ENCODE measurements around the gene CKAP2L.

The CKAP2L gene

GRCh38 chr2:112798979-112799975, 34.9 kb upstream of the CKAP2L start:
- no peak for DNase-seq (ENCODE audit: extremely low spot score)
- POLR2A ChIA-PET, result no interaction called here
- CTCF ChIA-PET, result no interaction called here
- TF ChIP-seq NFRKB (IDR thresholded peaks at IDR 0.05) (no peak), FOXA1 (IDR thresholded peaks at IDR 0.05) (no peak), FOXK2 (IDR thresholded peaks at IDR 0.05) (no peak), FOXM1 (IDR thresholded peaks at IDR 0.05; ENCODE audit: borderline replicate concordance) (no peak), HDGF (IDR thresholded peaks at IDR 0.05; ENCODE audit: borderline replicate concordance) (no peak), ARNT (IDR thresholded peaks at IDR 0.05) (no peak)

GRCh38 chr2:112796486-112796885, 32.1 kb upstream of the CKAP2L start:
- no peak for DNase-seq (ENCODE audit: extremely low spot score)
- ChIA-PET POLR2A (no interaction called here), CTCF (no interaction called here)
- TF ChIP-seq HDGF (IDR thresholded peaks at IDR 0.05; ENCODE audit: borderline replicate concordance) (no peak), L3MBTL2 (conservative IDR thresholded peaks at IDR 0.05) (no peak), FOXM1 (IDR thresholded peaks at IDR 0.05; ENCODE audit: borderline replicate concordance) (no peak), SUZ12 (IDR thresholded peaks at IDR 0.05) (no peak), ZNF384 (IDR thresholded peaks at IDR 0.05) (no peak), ARNT (IDR thresholded peaks at IDR 0.05) (no peak)

- no peak for DNase-seq (ENCODE audit: extremely low spot score)
- ChIA-PET CTCF (no interaction called here), POLR2A (no interaction called here)
- no peak for TF ChIP-seq PKNOX1 (IDR thresholded peaks at IDR 0.05)
- TF ChIP-seq TARDBP (IDR thresholded peaks at IDR 0.05), result no peak
- no peak for TF ChIP-seq L3MBTL2 (conservative IDR thresholded peaks at IDR 0.05)
These were observed 31.4 kb upstream of the CKAP2L start for GRCh38 chr2:112795774-112796173.

GRCh38 chr2:112794841-112795240, 30.4 kb upstream of the CKAP2L start:
- POLR2A ChIA-PET, result no interaction called here
- CTCF ChIA-PET, result no interaction called here
- TF ChIP-seq NFRKB (IDR thresholded peaks at IDR 0.05), result no peak
- no peak for TF ChIP-seq FOXK2 (IDR thresholded peaks at IDR 0.05)
- no peak for TF ChIP-seq CTBP1 (IDR thresholded peaks at IDR 0.05; ENCODE audit: borderline replicate concordance)
- TF ChIP-seq ZNF384 (IDR thresholded peaks at IDR 0.05), result no peak
- TF ChIP-seq FOXA1 (IDR thresholded peaks at IDR 0.05), result no peak
- TF ChIP-seq SUZ12 (IDR thresholded peaks at IDR 0.05), result no peak
- no peak for TF ChIP-seq SP1 (IDR thresholded peaks at IDR 0.05)
- TF ChIP-seq BHLHE40 (IDR thresholded peaks at IDR 0.05; ENCODE audit: borderline replicate concordance), result no peak
- no peak for TF ChIP-seq HDGF (IDR thresholded peaks at IDR 0.05; ENCODE audit: borderline replicate concordance)
- TF ChIP-seq PKNOX1 (IDR thresholded peaks at IDR 0.05), result no peak
- no peak for TF ChIP-seq ELF4 (IDR thresholded peaks at IDR 0.05)
- TF ChIP-seq FOXM1 (IDR thresholded peaks at IDR 0.05; ENCODE audit: borderline replicate concordance), result no peak
- no peak for TF ChIP-seq TARDBP (IDR thresholded peaks at IDR 0.05)
- TF ChIP-seq ARNT (IDR thresholded peaks at IDR 0.05), result no peak
- TF ChIP-seq L3MBTL2 (conservative IDR thresholded peaks at IDR 0.05), result no peak
- DNase-seq (ENCODE audit: extremely low spot score), result no peak

DNA sequence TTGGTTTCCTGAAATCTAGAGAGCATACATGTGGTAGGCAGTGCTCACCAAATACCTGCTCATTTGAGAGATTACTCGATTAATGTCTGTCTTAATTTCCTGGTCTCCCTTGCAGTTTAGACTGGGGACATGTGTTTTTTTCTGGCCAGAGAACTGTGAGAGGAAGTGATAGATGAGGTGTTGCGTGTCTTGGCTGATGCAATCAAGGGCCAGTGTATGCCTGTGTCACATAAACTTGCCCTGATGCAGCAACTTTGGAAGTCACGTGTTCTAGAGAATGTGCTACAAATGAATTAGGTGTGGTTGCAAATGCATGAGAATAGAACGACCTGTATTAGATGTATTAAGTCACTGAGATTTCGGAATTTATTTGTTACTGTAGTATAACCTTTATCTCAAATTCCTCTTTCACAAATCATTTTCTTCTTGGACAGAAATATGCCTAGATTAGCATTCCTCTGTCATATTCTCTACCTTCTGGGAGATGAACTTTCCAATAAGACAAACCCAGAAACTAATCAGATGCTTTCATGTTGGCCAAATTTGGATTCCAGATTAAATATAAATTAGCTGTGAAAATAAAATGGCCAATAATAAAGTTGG, 29.8 kb upstream of the CKAP2L start:
- DNase-seq (ENCODE audit: extremely low spot score), result no peak
- no peak for TF ChIP-seq BHLHE40 (IDR thresholded peaks at IDR 0.05; ENCODE audit: borderline replicate concordance)
- TF ChIP-seq ELF4 (IDR thresholded peaks at IDR 0.05), result no peak
- TF ChIP-seq CTBP1 (IDR thresholded peaks at IDR 0.05; ENCODE audit: borderline replicate concordance), result no peak
- TF ChIP-seq LEF1 (IDR thresholded peaks at IDR 0.05; ENCODE audit: borderline replicate concordance), result no peak
- CTCF ChIA-PET, result interaction anchor here (1.1 kb wide), 1 partner anchor 15 kb away, joined by 3 read pairs; no protein-coding TSS in a partner anchor
- POLR2A ChIA-PET, result no interaction called here

DNA sequence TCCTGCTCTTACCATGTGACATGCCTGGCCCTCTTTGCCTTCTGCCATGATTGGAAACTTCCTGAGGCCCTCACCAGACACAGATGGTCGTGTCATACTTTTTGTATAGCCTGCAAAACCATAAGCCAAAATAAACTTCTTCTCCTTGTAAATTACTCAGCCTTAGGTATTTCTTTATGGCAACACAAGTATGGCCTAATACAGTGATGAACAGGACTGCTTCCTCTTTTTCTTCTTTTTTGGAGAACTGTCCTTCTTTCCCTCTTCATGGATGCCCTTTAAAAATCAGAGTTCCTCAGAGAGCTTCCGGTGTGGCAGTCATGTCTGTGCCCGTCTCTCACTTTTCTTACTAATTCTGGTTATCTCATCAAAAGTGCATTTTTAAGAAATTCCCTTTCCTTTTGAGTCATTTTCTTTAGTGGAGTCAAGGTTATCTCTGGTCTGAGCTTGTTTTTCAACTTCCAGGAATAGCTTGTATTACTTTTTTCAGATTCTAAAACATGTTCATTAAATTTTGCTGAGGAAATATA, 29.1 kb upstream of the CKAP2L start:
- DNase-seq (ENCODE audit: extremely low spot score), result no peak
- no peak for TF ChIP-seq BHLHE40 (IDR thresholded peaks at IDR 0.05; ENCODE audit: borderline replicate concordance)
- TF ChIP-seq NFRKB (IDR thresholded peaks at IDR 0.05), result no peak
- TF ChIP-seq ARNT (IDR thresholded peaks at IDR 0.05), result no peak
- TF ChIP-seq TARDBP (IDR thresholded peaks at IDR 0.05), result no peak
- no peak for TF ChIP-seq FOXA1 (IDR thresholded peaks at IDR 0.05)
- no peak for TF ChIP-seq SP1 (IDR thresholded peaks at IDR 0.05)
- no peak for TF ChIP-seq FOXK2 (IDR thresholded peaks at IDR 0.05)
- no peak for TF ChIP-seq SUZ12 (IDR thresholded peaks at IDR 0.05)
- TF ChIP-seq FOXM1 (IDR thresholded peaks at IDR 0.05; ENCODE audit: borderline replicate concordance), result no peak
- TF ChIP-seq L3MBTL2 (conservative IDR thresholded peaks at IDR 0.05), result no peak
- no peak for TF ChIP-seq ELF4 (IDR thresholded peaks at IDR 0.05)
- TF ChIP-seq PKNOX1 (IDR thresholded peaks at IDR 0.05), result no peak
- no peak for TF ChIP-seq LEF1 (IDR thresholded peaks at IDR 0.05; ENCODE audit: borderline replicate concordance)
- TF ChIP-seq HDGF (IDR thresholded peaks at IDR 0.05; ENCODE audit: borderline replicate concordance), result no peak
- no peak for TF ChIP-seq ZNF384 (IDR thresholded peaks at IDR 0.05)
- no peak for TF ChIP-seq CTBP1 (IDR thresholded peaks at IDR 0.05; ENCODE audit: borderline replicate concordance)
- CTCF ChIA-PET, result interaction anchor here (1.1 kb wide), 1 partner anchor 16 kb away, joined by 3 read pairs; no protein-coding TSS in a partner anchor
- POLR2A ChIA-PET, result no interaction called here
